HepG2 (cell line): Measurements from ENCODE around the gene RAB15. TPM values are rescaled to one million over a fixed set of nuclear protein-coding genes. Genes with fewer than 3 reads are reported as not detected.

Experiments
- AHR ChIP-seq: IDR thresholded peaks from 2 replicates; pipeline ENCODE4 v1.6.1; 2018; ENCODE audit warnings: missing genetic modification reagents, missing compliant biosample characterization
- CC2D1A ChIP-seq: sonication (generic); formaldehyde crosslinking; IDR thresholded peaks from 2 replicates; pipeline ENCODE4 v1.8.1; 2023; ENCODE audit warnings: mild to moderate bottlenecking, missing genetic modification reagents
- DDIT3 ChIP-seq: sonication (generic); formaldehyde crosslinking; IDR thresholded peaks from 2 replicates; pipeline ENCODE4 v1.4.0; 2020; ENCODE audit warnings: mild to moderate bottlenecking, missing genetic modification reagents
- E2F5 ChIP-seq: sonication (generic); formaldehyde crosslinking; conservative IDR thresholded peaks from 2 replicates; pipeline ENCODE4 v1.4.0; 2020; ENCODE audit warnings: missing genetic modification reagents
- EHMT2 ChIP-seq: fragments of 200-600 bp; sonication (generic); IDR thresholded peaks from 2 replicates; pipeline ENCODE4 v1.7.0; 2017; ENCODE audit warnings: antibody characterized with exemption, low read depth, low read length, borderline replicate concordance
- GABPB1 ChIP-seq: IDR thresholded peaks from 2 replicates; pipeline ENCODE4 v1.6.1; 2016; ENCODE audit warnings: mild to moderate bottlenecking, missing genetic modification reagents, moderate library complexity, missing compliant biosample characterization
- GATAD2A ChIP-seq: IDR thresholded peaks from 2 replicates; pipeline ENCODE4 v1.6.1; 2016
- GLI4 ChIP-seq: sonication (generic); formaldehyde crosslinking; IDR thresholded peaks from 2 replicates; pipeline ENCODE4 v1.5.1; 2020; ENCODE audit warnings: missing genetic modification reagents, mild to moderate bottlenecking, moderate library complexity, borderline replicate concordance
- HNF4A ChIP-seq: sonication (generic); formaldehyde crosslinking; IDR thresholded peaks from 2 replicates; pipeline ENCODE4 v1.4.0; 2020; ENCODE audit warnings: missing genetic modification reagents
- HOXA9 ChIP-seq: sonication (generic); formaldehyde crosslinking; IDR thresholded peaks from 2 replicates; pipeline ENCODE4 v1.8.1; 2022; ENCODE audit warnings: missing genetic modification reagents, mild to moderate bottlenecking, moderate library complexity, borderline replicate concordance
- JUN ChIP-seq: sonication (generic); formaldehyde crosslinking; IDR thresholded peaks from 2 replicates; pipeline ENCODE4 v1.4.0; 2020; ENCODE audit warnings: mild to moderate bottlenecking, missing genetic modification reagents
- MAF1 ChIP-seq: sonication (generic); formaldehyde crosslinking; IDR thresholded peaks from 2 replicates; pipeline ENCODE4 v1.5.0; 2020; ENCODE audit warnings: missing genetic modification reagents, borderline replicate concordance
- NBN ChIP-seq: fragments of 450-650 bp; conservative IDR thresholded peaks from 2 replicates; pipeline ENCODE4 v1.6.1; 2017
- RBM39 ChIP-seq: fragments of 200-400 bp; formaldehyde crosslinking; IDR thresholded peaks from one replicate; pipeline ENCODE4 v1.6.1; 2018; ENCODE audit warnings: antibody characterized with exemption, mild to moderate bottlenecking, low read depth, low read length; ENCODE audit not compliant: poor library complexity, severe bottlenecking
- REL ChIP-seq: sonication (generic); formaldehyde crosslinking; conservative IDR thresholded peaks from 2 replicates; pipeline ENCODE4 v1.8.0; 2022; ENCODE audit warnings: mild to moderate bottlenecking, missing genetic modification reagents, moderate library complexity
- RXRA ChIP-seq: sonication (generic); formaldehyde crosslinking; IDR thresholded peaks from 2 replicates; pipeline ENCODE4 v1.5.1; 2020; ENCODE audit warnings: missing genetic modification reagents
- SALL1 ChIP-seq: sonication (generic); formaldehyde crosslinking; IDR thresholded peaks from 2 replicates; pipeline ENCODE4 v1.8.0; 2022; ENCODE audit warnings: mild to moderate bottlenecking, missing genetic modification reagents
- TGIF2 ChIP-seq: IDR thresholded peaks from 2 replicates; pipeline ENCODE4 v1.6.1; 2016; ENCODE audit warnings: control low read depth, missing compliant biosample characterization
- THRA ChIP-seq: sonication (generic); formaldehyde crosslinking; IDR thresholded peaks from 2 replicates; pipeline ENCODE4 v1.4.0; 2020; ENCODE audit warnings: missing genetic modification reagents, borderline replicate concordance
- YEATS4 ChIP-seq: sonication (generic); formaldehyde crosslinking; IDR thresholded peaks from 2 replicates; pipeline ENCODE4 v1.4.0; 2020; ENCODE audit warnings: missing genetic modification reagents, borderline replicate concordance
- ZBTB21 ChIP-seq: sonication (generic); formaldehyde crosslinking; IDR thresholded peaks from 2 replicates; pipeline ENCODE4 v1.4.0; 2020; ENCODE audit warnings: missing genetic modification reagents
- ZMYM2 ChIP-seq: sonication (generic); formaldehyde crosslinking; IDR thresholded peaks from 2 replicates; pipeline ENCODE4 v1.8.0; 2022; ENCODE audit warnings: mild to moderate bottlenecking, missing genetic modification reagents
- ZNF121 ChIP-seq: sonication (generic); formaldehyde crosslinking; IDR thresholded peaks from 2 replicates; pipeline ENCODE4 v1.5.0; 2020; ENCODE audit warnings: mild to moderate bottlenecking, missing genetic modification reagents
- ZNF503 ChIP-seq: sonication (generic); formaldehyde crosslinking; IDR thresholded peaks from 2 replicates; pipeline ENCODE4 v1.4.0; 2020; ENCODE audit warnings: missing genetic modification reagents
- ZNF577 ChIP-seq: sonication (generic); formaldehyde crosslinking; IDR thresholded peaks from 2 replicates; pipeline ENCODE4 v1.4.0; 2020; ENCODE audit warnings: mild to moderate bottlenecking, low read depth, missing genetic modification reagents, borderline replicate concordance
- ZNF605 ChIP-seq: sonication (generic); formaldehyde crosslinking; IDR thresholded peaks from 2 replicates; pipeline ENCODE4 v1.8.0; 2022; ENCODE audit warnings: mild to moderate bottlenecking, missing genetic modification reagents
- ZNF75D ChIP-seq: sonication (generic); formaldehyde crosslinking; IDR thresholded peaks from 2 replicates; pipeline ENCODE4 v1.8.1; 2023; ENCODE audit warnings: missing genetic modification reagents, mild to moderate bottlenecking, borderline replicate concordance
- polyA plus RNA-seq, 8 experiments: library from polyadenylated mRNA; depleted of rRNA in 3 of 8; stranded (reverse) in 7 of 8; unstranded in 1 of 8; fragments of >200 nt; fragmentation: Illumina TruSeq in 4 of 8; extraction: Trizol in 4 of 8; gene quantifications; 2 replicates each; pipeline versions ENCODE4 v1.2.1 to v1.2.3, GENCODE V29; 2011 to 2016; ENCODE audit warnings: low read depth in 4 of 8, missing spikeins in 1 of 8, mixed read lengths in 1 of 8; ENCODE audit not compliant: insufficient read depth in 1 of 8
- total RNA-seq, 5 experiments: library from RNA; depleted of rRNA; stranded (reverse); fragments of >200 nt; fragmentation: Illumina TruSeq; extraction: Trizol; gene quantifications; 2 replicates each; pipeline ENCODE4 v1.2.3, GENCODE V29; 2016; ENCODE audit warnings: low read depth in 1 of 5

The RAB15 gene
- total and polyA plus RNA-seq, 2 of the 13 experiments (the other 11 are each of a cell fraction or from before 2014, with no cell fraction given): 7.4 to 18.5 TPM

GRCh38 chr14:64914237-64915028 is 57.7 kb downstream of the RAB15 start, which contains the start of gene CHURC1 (continued):
- peak; percentile 56; the same call in 1 of the 2 replicates for TF ChIP-seq ZNF503 (CRISPR knock-in tag)
- TF ChIP-seq NBN: no peak
- TF ChIP-seq ZBTB21 (CRISPR knock-in tag): no peak
- TF ChIP-seq AHR (CRISPR knock-in tag): 0 out of 2 replicates have a peak, but pooled peaks have one; percentile 59
- no peak for TF ChIP-seq GLI4 (CRISPR knock-in tag)
- no peak for TF ChIP-seq CC2D1A
- TF ChIP-seq MAF1 (CRISPR knock-in tag): no peak
- no peak for TF ChIP-seq ZNF577 (CRISPR knock-in tag)
- peak; percentile 85 for TF ChIP-seq GABPB1 (CRISPR knock-in tag)
- no peak for TF ChIP-seq ZMYM2 (CRISPR knock-in tag)
- TF ChIP-seq SALL1 (CRISPR knock-in tag): peak; percentile 72
- no peak for TF ChIP-seq REL (CRISPR knock-in tag)
- no peak for TF ChIP-seq EHMT2
- TF ChIP-seq TGIF2 (CRISPR knock-in tag): 0 out of 2 replicates have a peak, but pooled peaks have one; percentile 55
- no peak for TF ChIP-seq ZNF121
- TF ChIP-seq DDIT3 (CRISPR knock-in tag): no peak
- peak; percentile 44; the same call in 1 of the 2 replicates for TF ChIP-seq GATAD2A (CRISPR knock-in tag)
- peak; percentile 4; the same call in 1 of the 2 replicates for TF ChIP-seq ZNF605 (CRISPR knock-in tag)
- TF ChIP-seq HNF4A (CRISPR knock-in tag): no peak
- TF ChIP-seq ZNF75D: 0 out of 2 replicates have a peak, but pooled peaks have one; percentile 6
- peak; percentile 79; the same call in 1 of the 2 replicates for TF ChIP-seq YEATS4 (CRISPR knock-in tag)
- TF ChIP-seq E2F5 (CRISPR knock-in tag): peak; percentile 53; the same call in 1 of the 2 replicates
- peak; percentile 70; the same call in 1 of the 2 replicates for TF ChIP-seq RXRA
- 0 out of 2 replicates have a peak, but pooled peaks have one; percentile 22 for TF ChIP-seq THRA (CRISPR knock-in tag)
- TF ChIP-seq RBM39: peak; percentile 57
- TF ChIP-seq HOXA9 (CRISPR knock-in tag): no peak
- TF ChIP-seq JUN (CRISPR knock-in tag): no peak
